Peyer's patch (tissue), 4 donors: ENCODE data around the gene COL23A1.

Experiments used
- CTCF ChIP-seq, 6 experiments: fragments of 450-650 bp in 4 of 6; fragments of 200-600 bp in 2 of 6; sonication (generic) in 1 of 6; IDR thresholded peaks; one replicate each; pipeline ENCODE4 v1.5.1; 2017 to 2019; ENCODE audit warnings: antibody characterized with exemption in 6 of 6, mild to moderate bottlenecking in 3 of 6, moderate library complexity in 1 of 6
- POLR2A ChIP-seq, 2 donors: fragments of 450-650 bp; IDR thresholded peaks; one replicate each; pipeline ENCODE4 v1.5.1; 2017; ENCODE audit warnings: antibody characterized with exemption in 2 of 2, mild to moderate bottlenecking in 2 of 2, moderate library complexity in 2 of 2

GRCh38 chr5:178360926-178361235 lies 229.3 kb downstream of the COL23A1 start:
- no peak for TF ChIP-seq POLR2A (IDR thresholded peaks at IDR 0.05)
- no peak for TF ChIP-seq CTCF (IDR thresholded peaks at IDR 0.05)
